NCI-H1417 treated with DMSO at 0.1 percent for 48 hours (cell line): ENCODE data around the gene BOLA2B.
"Not testable (repeated sequence)": the region's sequence is repeated elsewhere in the genome, so short reads cannot be mapped to it uniquely, and the experiment has no call there.

Experiments
- DNase-seq: peaks from one replicate; lab custom pipeline; 2025; lab: John Stamatoyannopoulos, UW

BOLA2B gene

DNA sequence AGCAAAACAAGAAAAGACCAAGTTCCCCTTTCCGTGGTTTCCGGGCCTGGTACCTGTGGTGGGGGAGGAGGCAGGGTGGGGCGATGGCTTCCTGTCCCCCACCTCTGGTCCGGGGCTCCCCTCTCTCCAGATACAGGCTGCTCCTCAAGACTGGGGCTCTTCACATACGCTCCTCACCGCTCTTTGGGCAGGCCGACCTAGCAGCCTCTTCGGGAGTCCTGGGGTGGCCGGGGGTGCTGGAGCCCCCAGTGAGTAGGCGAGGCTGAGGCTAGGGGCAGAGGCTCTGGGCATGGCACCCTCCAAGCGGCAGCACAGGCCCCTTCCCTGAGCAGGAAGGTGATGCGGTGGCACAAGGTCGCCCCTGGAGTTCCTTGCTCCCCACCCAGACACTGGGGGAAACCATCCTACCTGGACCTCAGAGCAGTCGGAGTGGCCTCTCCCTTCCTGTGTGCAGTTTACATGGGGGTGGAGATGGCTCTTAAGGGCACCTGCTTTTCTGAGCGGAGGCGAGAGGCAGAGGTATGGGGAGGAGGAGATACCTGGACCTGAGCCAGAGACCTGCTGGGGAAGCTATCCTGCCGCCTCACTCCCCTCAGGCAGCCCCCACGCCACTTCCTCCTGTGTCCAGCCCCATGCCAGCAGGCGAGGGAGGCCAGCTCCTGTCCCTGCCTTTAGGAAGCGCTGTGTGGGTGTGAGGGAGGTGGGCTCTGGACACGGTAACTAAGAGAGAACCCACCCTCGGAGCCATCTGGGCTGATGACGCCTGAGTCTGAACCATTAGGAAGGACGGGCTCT, 9.2 kb downstream of the BOLA2B start:
- peak; percentile 15 for DNase-seq

DNA sequence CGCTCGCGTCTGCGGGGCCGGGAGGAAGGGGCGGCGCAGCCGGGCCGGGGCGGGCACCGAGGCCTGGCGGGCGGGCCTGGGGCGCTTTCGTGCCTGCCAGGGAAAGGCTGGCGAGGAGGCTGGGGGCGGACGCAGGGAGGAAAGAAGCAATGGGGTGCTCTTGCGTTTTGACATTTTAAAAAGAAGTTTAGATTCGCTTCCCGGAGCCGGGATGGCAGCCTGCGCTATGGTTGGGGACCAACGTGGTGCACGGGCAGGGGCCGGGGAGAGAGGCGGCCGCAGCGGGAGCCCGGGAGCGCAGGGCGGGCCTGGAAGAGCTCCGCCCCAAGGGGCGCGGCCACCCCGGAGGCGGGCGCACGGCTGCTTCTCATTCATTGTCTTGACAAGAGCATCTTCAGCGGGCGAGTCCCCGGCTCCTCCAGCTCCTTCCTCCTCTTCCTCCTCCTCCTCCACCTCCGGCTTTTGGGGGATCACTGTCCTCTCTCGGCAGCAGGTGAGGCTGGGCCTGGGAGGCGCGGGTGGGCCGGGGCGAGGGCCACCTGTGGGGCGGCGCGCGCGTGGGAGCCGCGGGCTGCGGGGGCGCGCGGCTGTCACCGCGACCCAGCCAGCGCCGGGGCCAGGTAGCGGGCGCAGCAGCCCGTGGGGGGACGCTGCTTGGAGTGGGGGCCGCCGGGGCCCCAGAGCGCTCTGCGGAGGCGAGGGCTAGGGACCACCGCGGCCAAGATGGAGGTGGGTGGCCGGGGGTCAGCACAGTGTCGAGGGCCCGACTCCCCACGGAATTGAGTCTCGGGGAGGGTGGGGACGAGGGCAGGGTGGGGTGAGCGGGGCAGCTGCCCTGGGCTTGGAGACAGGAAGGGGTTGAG, 10.0 kb downstream of the BOLA2B start, which contains the start of gene CORO1A:
Gene CORO1A (plus strand): TSS at position 370 of the 863 bp plus-strand sequence. CDS start 1,608 bp downstream, outside the sequence.
- DNase-seq: no peak

DNA sequence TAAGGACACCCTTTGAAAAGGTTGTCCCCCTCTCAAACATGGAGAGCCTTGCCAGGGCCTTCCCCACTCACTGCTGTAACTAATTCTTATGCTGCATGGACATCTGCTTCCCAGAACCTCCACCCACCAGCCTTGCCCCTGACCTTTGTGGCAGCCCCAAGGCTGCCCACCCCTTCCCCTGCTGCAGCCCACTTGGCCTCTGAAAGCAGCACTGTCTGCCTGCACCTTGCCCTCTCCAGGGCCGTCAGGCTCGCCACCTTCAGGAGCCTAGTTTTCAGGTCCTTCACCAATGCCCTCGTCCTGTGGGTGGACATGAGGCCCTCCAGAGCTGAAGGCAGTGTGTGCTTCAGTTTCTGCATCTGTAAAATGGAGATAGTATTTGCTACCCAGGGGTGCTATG, 12.7 kb downstream of the BOLA2B start:
- no peak for DNase-seq

DNA sequence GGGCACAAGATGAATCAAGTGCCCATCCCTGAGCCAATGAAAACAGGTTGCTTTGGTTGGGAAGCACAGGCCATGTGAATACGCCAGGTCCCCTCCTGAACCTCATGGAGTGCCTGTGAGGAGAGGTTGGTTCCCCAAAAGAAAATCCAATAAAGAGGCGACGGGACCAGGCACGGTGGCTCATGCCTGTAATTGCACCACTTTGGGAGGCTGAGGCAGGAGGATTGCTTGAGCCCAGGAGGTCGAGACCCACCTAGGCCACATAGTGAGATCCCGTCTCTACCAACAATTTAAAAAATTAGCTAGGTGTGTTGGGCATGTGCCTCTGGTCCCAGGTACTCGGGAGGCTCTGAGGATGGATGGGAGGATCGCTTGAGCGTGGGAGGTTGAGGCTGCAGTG, 13.5 kb downstream of the BOLA2B start:
- no peak for DNase-seq

DNA sequence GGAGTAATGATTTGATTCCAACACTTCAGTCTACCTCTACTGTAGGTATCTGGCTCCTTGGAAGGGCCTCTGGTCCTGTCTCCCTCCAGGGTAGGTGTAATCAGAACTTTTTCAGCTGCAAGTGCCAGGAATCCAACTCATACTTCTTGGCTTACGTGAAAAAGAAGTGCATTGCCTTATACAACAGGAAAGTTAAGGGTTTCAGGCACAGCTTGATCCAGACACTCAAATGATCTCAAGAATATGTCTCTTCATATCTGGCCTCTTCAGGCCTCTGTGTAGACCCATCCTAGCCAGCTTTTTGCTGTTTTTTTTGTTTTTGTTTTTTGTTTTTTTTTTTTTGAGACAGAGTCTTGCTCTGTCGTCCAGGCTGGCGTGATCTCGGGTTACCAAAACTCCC, 14.3 kb downstream of the BOLA2B start:
- DNase-seq: no peak

DNA sequence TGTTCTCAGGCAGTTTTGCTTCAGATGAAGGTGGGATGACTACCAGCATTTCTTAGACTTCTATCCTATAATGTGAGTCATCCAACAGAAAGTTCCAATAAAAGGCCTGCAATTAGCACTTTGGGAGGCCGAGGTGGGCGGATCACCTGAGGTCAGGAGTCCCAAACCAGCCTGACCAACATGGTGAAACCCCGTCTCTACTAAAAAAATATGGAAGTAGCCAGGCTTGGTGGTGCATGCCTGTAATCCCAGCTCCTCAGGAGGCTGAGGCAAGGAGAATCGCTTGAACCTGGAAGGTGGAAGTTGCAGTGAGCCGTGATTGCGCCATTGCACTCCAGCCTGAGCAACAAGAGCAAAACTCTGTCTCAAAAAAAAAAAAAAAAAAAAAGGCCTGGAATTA, 16.6 kb downstream of the BOLA2B start:
- DNase-seq: not testable (repeated sequence)

DNA sequence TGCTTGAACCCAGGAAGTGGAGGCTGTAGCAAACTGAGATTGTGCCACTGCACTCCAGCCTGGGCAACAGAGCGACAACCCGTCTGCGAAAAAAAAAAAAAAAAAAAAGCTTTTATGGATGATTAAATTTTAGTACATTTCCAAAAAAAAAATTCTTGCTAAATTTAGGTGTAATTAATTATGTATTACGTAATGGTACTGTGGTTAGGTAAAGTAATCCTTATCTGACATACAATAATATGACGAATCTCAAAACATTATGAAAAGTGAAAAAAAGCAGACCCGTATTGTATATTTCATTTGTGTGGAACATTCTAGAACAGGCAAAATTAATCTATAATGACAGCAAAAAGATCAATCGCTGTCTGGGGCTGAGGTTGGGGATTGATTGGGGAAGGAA, 20.4 kb downstream of the BOLA2B start:
- no peak for DNase-seq

DNA sequence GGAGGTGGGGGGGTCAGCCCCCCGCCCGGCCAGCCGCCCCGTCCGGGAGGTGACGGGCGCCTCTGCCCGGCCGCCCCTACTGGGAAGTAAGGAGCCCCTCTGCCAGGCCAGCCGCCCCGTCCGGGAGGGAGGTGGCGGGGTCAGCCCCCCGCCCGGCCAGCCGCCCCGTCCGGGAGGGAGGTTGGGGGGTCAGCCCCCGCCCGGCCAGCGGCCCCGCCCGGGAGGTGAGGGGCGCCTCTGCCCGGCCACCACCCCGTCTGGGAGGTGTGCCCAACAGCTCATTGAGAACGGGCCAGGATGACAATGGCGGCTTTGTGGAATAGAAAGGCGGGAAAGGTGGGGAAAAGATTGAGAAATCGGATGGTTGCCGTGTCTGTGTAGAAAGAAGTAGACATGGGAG, 23.3 kb downstream of the BOLA2B start:
- not testable (repeated sequence) for DNase-seq

DNA sequence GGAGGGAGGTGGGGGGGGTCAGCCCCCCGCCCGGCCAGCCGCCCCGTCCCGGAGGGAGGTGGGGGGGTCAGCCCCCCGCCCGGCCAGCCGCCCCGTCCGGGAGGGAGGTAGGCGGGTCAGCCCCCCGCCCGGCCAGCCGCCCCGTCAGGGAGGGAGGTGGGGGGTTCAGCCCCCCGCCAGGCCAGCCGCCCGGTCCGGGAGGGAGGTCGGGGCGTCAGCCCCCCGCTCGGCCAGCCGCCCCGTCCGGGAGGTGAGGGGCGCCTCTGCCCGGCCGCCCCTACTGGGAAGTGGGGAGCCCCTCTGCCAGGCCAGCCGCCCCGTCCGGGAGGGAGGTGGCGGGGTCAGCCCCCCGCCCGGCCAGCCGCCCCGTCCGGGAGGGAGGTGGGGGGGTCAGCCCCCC, 24.1 kb downstream of the BOLA2B start:
- not testable (repeated sequence) for DNase-seq

DNA sequence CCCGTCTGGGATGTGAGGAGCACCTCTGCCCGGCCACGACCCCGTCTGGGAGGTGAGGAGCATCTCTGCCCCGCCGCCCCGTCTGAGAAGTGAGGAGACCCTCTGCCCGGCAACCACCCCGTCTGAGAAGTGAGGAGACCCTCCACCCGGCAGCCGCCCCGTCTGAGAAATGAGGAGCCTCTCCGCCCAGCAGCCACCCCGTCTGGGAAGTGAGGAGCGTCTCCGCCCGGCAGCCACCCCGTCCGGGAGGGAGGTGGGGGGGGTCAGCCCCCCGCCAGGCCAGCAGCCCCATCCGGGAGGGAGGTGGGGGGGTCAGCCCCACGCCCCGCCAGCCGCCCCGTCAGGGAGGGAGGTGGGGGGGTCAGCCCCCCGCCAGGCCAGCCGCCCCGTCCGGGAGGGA, 24.7 kb downstream of the BOLA2B start:
- not testable (repeated sequence) for DNase-seq

DNA sequence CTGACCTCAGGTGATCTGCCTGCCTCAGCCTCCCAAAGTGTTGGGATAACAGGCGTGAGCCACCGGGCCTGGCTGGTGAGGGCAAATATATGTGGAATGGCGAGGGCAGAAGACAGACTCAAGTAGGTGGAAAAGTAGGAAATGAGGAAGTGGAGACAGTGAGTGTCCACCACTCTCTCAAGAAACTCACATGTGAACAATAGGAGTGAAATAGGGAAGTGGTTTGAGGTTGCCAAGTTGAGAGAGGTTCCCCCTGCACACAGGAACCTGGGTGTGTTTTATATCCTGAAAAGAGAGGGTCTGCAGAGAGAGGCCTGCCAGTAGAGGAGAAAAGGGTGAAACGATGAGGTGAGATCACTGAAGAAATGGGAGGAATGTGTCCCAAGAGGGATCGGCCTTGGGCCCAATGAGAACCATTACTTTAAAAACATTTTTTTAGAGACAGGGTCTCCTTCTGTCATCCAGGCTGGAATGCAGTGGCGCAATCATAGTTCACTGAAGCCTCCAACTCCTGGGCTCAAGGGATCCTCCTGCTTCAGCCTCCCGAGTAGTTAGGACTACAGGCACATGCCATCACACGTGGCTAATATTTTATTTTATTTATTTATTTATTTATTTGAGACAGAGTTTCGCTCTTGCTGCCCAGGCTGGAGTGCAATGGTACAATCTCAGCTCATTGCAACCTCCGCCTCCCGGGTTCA, 27.1 kb downstream of the BOLA2B start:
- DNase-seq: no peak

DNA sequence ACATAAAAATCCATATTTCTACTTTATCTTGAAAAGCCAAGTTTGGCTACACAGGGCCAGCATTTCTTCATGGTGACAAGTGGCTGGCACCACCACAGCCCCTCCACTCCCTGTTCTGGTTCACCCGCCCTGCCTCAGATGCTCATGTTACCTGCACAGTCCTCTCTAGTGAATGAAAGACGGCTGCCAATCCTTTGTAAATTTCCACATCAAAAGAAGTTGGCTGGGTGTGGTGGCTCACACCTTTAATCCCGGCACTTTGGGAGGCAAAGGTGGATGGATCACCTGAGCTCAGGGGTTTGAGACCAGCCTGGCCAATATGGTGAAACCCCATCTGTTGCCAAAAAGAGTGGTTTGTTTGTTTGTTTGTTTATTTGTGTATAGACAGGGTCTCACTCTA, 29.9 kb downstream of the BOLA2B start:
- DNase-seq: no peak

DNA sequence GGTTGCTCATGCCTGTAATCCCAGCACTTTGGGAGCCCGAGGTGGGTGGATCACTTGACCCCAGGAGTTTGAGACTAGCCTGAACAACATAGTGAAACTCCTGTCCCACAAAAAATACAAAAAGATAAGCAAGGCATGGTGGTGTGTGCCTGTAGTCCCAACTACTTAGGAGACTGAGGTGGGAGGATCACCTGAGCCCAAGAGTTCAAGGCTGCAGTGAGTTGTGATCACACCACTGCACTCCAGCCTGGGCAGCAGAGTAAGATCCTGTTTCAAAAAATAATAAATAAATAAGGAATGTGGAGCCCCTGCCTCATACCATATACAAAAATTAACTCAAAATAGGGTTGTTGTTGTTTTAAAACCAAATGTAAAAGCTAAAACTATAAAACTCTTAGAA, 36.3 kb downstream of the BOLA2B start:
- DNase-seq: no peak

DNA sequence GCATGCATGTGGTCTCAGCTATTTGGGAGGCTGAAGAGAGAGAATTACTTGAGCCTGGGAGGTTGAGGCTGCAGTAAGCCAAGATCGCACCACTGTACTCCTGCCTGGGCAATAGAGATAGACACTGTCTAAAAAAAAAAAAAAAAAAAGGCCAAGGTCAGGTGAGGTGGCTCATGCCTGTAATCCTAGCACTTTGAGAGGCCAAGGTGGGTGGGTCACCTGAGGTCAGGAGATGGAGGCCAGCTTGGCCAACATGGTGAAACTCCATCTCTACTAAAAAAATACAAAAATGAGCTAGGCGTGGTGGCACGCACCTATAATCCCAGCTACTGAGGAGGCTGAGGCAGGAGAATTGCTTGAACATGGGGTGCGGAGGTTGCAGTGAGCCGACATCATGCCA, 38.3 kb downstream of the BOLA2B start:
- no peak for DNase-seq

DNA sequence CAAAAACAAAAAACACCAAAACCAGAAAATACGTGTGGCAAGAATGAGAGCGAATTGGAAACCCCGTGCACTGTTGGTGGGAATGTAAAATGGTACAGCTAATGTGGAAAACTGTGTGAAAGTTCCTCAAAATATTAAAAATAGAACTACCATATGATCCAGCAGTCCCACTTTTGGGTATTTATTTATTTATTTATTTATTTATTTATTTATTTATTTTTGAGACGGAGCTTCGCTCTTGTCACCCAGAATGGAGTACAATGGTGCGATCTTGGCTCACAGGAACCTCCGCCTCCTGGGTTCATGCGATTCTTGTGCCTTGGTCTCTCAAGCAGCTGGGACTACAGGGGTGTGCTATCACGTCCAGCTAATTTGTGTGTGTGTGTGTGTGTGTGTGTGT, 40.9 kb downstream of the BOLA2B start:
- DNase-seq: no peak

DNA sequence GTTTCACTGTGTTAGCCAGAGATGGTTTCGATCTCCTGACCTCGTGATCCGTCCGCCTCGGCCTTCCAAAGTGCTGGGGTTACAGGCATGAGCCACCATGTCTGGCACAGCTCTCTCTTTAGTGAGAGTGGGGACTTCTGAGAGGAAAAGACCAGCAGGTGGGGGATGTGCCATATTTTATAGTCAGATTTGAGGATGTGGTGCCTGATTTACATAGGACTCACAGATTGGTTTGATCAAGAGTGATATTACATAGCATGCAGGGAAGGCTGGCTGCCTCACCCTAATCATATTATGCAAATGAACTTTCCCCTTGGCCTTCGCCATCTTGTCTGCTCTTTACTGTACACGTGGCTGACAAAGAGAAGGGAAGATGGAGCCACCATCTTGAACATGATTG, 42.4 kb downstream of the BOLA2B start:
- no peak for DNase-seq

DNA sequence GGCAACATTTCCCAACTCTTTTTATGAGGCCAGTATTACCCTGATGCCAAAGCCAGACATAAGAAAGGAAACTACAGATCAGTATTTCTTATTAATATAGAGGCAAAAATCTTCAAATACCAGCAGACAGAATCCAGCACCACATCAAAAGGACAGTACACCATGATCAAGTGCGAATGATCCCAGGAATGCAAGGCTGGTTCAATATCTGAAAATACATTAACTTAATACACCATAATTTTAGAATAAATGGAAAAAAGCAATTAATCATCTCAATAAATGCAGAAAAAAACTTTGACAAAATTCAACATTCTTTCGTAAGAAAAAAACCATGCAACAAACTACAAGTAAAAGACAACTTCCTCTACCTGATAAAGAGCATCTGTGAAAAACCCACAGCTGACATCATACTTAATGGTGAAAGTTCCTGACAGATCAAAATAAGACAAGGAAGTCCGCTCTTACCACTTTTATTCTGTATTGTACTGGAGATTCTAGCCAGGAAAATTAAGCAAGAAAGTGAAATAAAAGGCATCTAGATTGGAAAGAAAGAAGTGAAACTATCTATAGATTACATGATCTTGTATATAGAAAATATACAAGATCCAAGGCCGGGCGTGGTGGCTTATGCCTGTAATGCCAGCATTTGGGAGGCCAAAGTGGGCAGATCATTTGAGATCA, 44.1 kb downstream of the BOLA2B start:
- no peak for DNase-seq

DNA sequence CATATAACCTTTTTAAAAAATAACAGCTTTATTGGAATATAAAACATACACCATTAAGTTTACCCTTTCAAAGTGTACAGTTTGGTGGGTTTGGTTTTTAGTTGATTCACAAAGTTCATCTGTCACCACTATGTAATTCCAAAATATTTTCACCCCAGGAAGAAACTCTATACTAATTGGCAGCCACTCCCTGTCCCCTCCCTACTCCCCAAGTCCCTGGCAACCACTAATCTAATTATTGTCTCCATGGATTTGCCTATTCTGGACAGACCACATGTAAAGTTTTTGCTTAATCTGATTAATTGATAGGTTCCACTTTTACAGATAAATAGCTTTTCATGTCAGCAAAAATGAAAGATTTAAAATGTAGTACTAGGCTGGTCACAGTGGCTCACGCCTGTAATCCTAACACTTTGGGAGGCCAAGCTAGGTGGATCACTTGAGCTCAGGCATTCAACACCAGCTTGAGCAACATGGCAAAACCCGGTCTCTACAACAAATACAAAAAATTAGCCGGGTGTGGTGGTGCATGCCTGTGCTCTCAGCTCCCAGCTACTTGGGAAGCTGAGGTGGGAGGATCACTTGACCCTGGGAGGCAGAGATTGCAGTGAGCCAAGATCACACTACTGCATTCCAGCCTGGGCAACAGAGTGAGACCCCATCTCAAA, 45.5 kb downstream of the BOLA2B start:
- DNase-seq: no peak

DNA sequence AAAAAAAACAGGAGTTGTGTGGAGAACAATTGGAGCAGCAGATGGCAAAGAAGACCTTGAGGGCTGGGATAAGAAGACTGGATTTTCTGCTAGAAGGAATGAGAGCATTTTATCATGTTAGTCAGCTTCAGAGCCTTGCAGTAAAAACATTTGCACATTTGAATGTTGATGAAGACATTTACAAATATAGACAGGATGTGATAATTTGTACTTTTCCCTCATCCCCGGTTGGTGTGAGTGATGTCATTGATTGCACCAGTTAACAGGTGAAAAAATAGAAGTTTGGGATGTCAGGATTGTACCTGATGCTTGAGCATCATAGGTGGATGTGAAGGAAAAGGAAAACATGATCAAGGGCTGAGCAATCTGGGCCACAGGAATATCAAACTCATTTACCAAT, 47.8 kb downstream of the BOLA2B start:
- no peak for DNase-seq

DNA sequence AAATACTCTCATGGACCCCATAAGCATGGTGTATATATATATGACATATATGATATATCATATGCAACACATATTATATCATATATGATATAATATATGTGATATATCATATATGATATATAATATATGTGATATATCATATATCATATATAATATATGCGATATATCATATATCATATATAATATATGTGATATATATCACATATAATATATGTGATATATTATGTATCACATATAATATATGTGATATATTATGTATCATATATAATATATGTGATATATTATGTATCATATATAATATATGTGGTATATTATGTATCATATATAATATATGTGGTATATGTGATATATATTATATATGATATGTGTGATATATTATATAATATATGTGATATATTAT, 48.5 kb downstream of the BOLA2B start:
- no peak for DNase-seq

DNA sequence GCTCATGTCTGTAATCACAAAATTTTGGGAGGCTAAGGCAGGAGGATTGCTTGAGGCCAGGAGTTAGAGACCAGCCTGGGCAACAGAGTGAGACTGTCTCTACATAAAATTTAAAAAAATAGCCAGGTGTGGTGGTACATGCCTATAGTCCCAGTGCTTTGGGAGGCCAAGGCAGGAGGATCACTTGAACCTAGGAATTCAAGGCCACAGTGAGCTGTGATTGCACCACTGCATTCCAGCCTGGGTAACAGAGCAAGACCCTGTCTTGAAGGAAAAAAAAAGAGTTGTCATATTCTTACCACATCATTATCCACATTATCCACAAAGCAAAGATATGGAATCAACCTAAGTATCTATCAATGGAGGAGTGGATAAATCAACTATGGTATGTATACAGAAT, 49.4 kb downstream of the BOLA2B start:
- no peak for DNase-seq

DNA sequence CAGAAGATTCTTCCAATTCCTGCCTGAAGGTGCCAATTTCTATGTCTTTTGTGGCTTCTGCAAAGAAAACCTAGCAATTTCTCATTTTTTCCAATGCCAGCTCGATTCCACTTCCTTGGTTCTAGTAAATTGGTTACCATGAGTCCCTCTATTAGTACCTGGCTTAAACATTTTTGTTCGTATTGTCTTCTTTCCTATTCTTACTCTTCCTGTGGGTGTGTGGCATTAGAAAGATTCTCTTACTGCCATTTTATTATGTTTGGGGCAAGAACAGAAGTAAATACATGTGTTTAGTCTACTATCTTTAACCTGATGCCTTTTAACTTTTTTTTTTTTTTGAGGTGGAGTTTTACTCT, 50.1 kb downstream of the BOLA2B start:
- no peak for DNase-seq
